NCI-H748 (cell line): ENCODE data around the gene DDX11.
"Not testable (repeated sequence)": the region's sequence is repeated elsewhere in the genome, so short reads cannot be mapped to it uniquely, and the experiment has no call there.

Source experiments
- DNase-seq: peaks from one replicate; lab custom pipeline; 2025; ENCODE audit not compliant: unreplicated experiment; lab: John Stamatoyannopoulos, UW

Gene DDX11

GRCh38 chr12:31066196-31066595 lies 7.5 kb upstream of the DDX11 start:
- DNase-seq, result not testable (repeated sequence)

- DNase-seq, result not testable (repeated sequence)
Measured at GRCh38 chr12:31067656-31068055, 6.0 kb upstream of the DDX11 start.

GRCh38 chr12:31070971-31071740 lies 2.5 kb upstream of the DDX11 start:
- DNase-seq, result not testable (repeated sequence)

- DNase-seq, result peak; percentile 49
Measured at GRCh38 chr12:31072962-31073361, 698 bp upstream of the DDX11 start.

- DNase-seq, result peak; percentile 56
Measured at GRCh38 chr12:31074333-31074874, 744 bp downstream of the DDX11 start.

GRCh38 chr12:31076150-31076549 lies 2.5 kb downstream of the DDX11 start:
- DNase-seq, result not testable (repeated sequence)

GRCh38 chr12:31077095-31077494 lies 3.4 kb downstream of the DDX11 start:
- not testable (repeated sequence) for DNase-seq

GRCh38 chr12:31077998-31078397 lies 4.3 kb downstream of the DDX11 start:
- not testable (repeated sequence) for DNase-seq

- DNase-seq, result not testable (repeated sequence)
Measured at GRCh38 chr12:31079421-31079820, 5.8 kb downstream of the DDX11 start.

- DNase-seq, result not testable (repeated sequence)
Measured at GRCh38 chr12:31080221-31080620, 6.6 kb downstream of the DDX11 start.

- DNase-seq, result not testable (repeated sequence)
Measured at GRCh38 chr12:31081274-31081673, 7.6 kb downstream of the DDX11 start.

GRCh38 chr12:31084241-31084640 lies 10.6 kb downstream of the DDX11 start:
- not testable (repeated sequence) for DNase-seq

GRCh38 chr12:31086032-31086431 lies 12.4 kb downstream of the DDX11 start:
- not testable (repeated sequence) for DNase-seq

- not testable (repeated sequence) for DNase-seq
Measured at GRCh38 chr12:31087486-31087885, 13.8 kb downstream of the DDX11 start.

GRCh38 chr12:31087956-31088355 lies 14.3 kb downstream of the DDX11 start:
- not testable (repeated sequence) for DNase-seq

- DNase-seq, result no peak
Measured at GRCh38 chr12:31089072-31089471, 15.4 kb downstream of the DDX11 start.

GRCh38 chr12:31091629-31092028 lies 18.0 kb downstream of the DDX11 start:
- DNase-seq, result not testable (repeated sequence)

- not testable (repeated sequence) for DNase-seq
Measured at GRCh38 chr12:31092718-31093117, 19.1 kb downstream of the DDX11 start.

GRCh38 chr12:31095080-31095860 lies 21.6 kb downstream of the DDX11 start:
- not testable (repeated sequence) for DNase-seq

- DNase-seq, result not testable (repeated sequence)
Measured at GRCh38 chr12:31096251-31097065, 22.8 kb downstream of the DDX11 start.

- DNase-seq, result not testable (repeated sequence)
Measured at GRCh38 chr12:31097819-31098218, 24.2 kb downstream of the DDX11 start.
